HG03039 (cell line): ENCODE measurements around the gene PRR11.
"Not testable (repeated sequence)": the region's sequence is repeated elsewhere in the genome, so short reads cannot be mapped to it uniquely, and the experiment has no call there.

ENCODE experiments used
- ATAC-seq: cut with Tn5 transposase; IDR thresholded peaks from one replicate; pipeline ENCODE4 v1.9.1; 2021; ENCODE audit warnings: mild to moderate bottlenecking, moderate library complexity; ENCODE audit not compliant: unreplicated experiment

The PRR11 gene

GRCh38 chr17:59202320-59202719 is 46.8 kb downstream of the PRR11 start:
- ATAC-seq, result no peak

GRCh38 chr17:59219370-59219769 is 63.8 kb downstream of the PRR11 start:
- ATAC-seq, result no peak

GRCh38 chr17:59219992-59220327 is 64.4 kb downstream of the PRR11 start:
- ATAC-seq, result no peak

GRCh38 chr17:59220328-59221158 is 65.0 kb downstream of the PRR11 start, which contains the start of gene GDPD1:
GDPD1 (plus strand) TSS chr17:59220511; CDS start chr17:59220610, 99 bp downstream.
- peak; percentile 81 for ATAC-seq

GRCh38 chr17:59221159-59221847 is 65.8 kb downstream of the PRR11 start:
- no peak for ATAC-seq

GRCh38 chr17:59223813-59224212 is 68.3 kb downstream of the PRR11 start:
- no peak for ATAC-seq

- not testable (repeated sequence) for ATAC-seq
Observed at GRCh38 chr17:59228588-59228987, 73.0 kb downstream of the PRR11 start.

GRCh38 chr17:59230764-59231163 is 75.2 kb downstream of the PRR11 start:
- no peak for ATAC-seq

- ATAC-seq, result no peak
Observed at GRCh38 chr17:59234631-59235030, 79.1 kb downstream of the PRR11 start.

GRCh38 chr17:59238906-59239305 is 83.4 kb downstream of the PRR11 start:
- ATAC-seq, result no peak

- no peak for ATAC-seq
Observed at GRCh38 chr17:59244081-59244480, 88.5 kb downstream of the PRR11 start.
